ENCODE measurements around the gene DLK2. TPM values are rescaled to one million over a fixed set of nuclear protein-coding genes. Genes with fewer than 3 reads are reported as not detected.

DLK2 gene
- total and polyA plus RNA-seq, 2 donors (not counting 3 experiments of a cell fraction or from before 2014, with no cell fraction given): 0.36 TPM; not detected in 1

DNA sequence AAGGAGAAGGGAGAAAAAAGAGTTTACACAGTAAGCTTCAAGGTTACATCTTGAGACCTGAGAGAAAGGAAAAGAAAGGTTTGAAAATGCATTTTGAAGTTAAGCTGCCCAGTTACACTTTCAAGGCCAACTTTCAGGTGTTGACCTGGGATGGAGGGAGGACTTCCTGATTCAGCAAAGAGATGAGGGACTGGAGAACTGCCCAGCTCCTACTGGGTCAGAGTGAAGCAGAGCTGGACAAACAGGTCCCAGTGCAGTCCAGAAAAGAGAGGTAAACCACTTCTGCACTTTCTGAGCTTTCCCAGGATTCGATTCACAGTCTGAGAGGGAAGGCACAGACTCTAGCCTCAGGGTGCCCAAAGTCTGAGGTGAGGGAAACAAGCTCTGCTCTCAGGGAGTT, 16.1 kb upstream of the DLK2 start:
- Histone ChIP-seq H2AFZ (ENCODE audit: low read depth, low read length) (no peak overlapping the region), H3K79me2 (ENCODE audit: control insufficient read depth, insufficient read depth, low read length) (no peaks in the 10 kb centered on the region), H3K9me3 (replicated peaks; ENCODE audit: control insufficient read depth, insufficient read depth, low read length) (no peaks in the 10 kb centered on the region), H3K27me3 (ENCODE audit: control insufficient read depth in 2 of 2, insufficient read depth in 2 of 2, low read length in 2 of 2) (peaks cover 8% of the 10 kb centered on the region in 2 experiments), H3K36me3 (ENCODE audit: control insufficient read depth in 2 of 2, extremely low read depth in 1 of 2, insufficient read depth in 2 of 2, low read length in 2 of 2) (no peaks in the 10 kb centered on the region), H4K20me1 (replicated peaks; ENCODE audit: control insufficient read depth, extremely low read depth, insufficient read depth, low read length) (no peaks in the 10 kb centered on the region), H3K4me1 (ENCODE audit: control insufficient read depth, extremely low read depth, insufficient read depth, low read length) (no peaks in the 10 kb centered on the region), H3K27ac (ENCODE audit: insufficient read depth, low read depth, low read length) (no peak overlapping the region), H3K4me2 (ENCODE audit: insufficient read depth, low read length) (no peak overlapping the region), H3K4me3 (replicated peaks in 1 of 3; ENCODE audit: insufficient read depth in 1 of 3, low read depth in 1 of 3, low read length in 3 of 3) (no peak overlapping the region), H3K9me1 (replicated peaks; ENCODE audit: control insufficient read depth, extremely low read depth, insufficient read depth, low read length) (no peaks in the 10 kb centered on the region), H3K9ac (replicated peaks; ENCODE audit: extremely low read depth, insufficient read depth, low read length) (no peak overlapping the region)
- no peak for DNase-seq (ENCODE audit: low read depth, low spot score)
- ChIA-PET CTCF (interaction anchor here (0.7 to 1.5 kb wide), 4 partner anchors 13 to 35 kb away, joined by 3 to 8 read pairs (median 4); no protein-coding TSS in a partner anchor), POLR2A (no interaction called here)
- no peak for FAIRE-seq
- BruUV-seq (replicated peaks): no TSS peak
- dilution Hi-C loops (cut with MboI; ENCODE audit: extremely low pct_ligation_motif_present, low sequenced_read_pairs) (no loop called here), intact Hi-C loops (cut with micrococcal nuclease) (no loop called here)
- no peak for TF ChIP-seq EZH2 (IDR thresholded peaks at IDR 0.05; ENCODE audit: borderline replicate concordance, low read depth, low read length, severe bottlenecking)
- TF ChIP-seq JUN (IDR thresholded peaks at IDR 0.05; ENCODE audit: borderline replicate concordance, insufficient read depth, insufficient read length, low read depth): no peak
- TF ChIP-seq MYC (IDR thresholded peaks at IDR 0.05; ENCODE audit: low read depth, low read length): no peak
- TF ChIP-seq FOS (IDR thresholded peaks at IDR 0.05; ENCODE audit: borderline replicate concordance, insufficient read depth, low read length): no peak
- no peak for TF ChIP-seq POLR2AphosphoS5 (IDR thresholded peaks at IDR 0.05; ENCODE audit: insufficient read depth, low read depth, low read length)
- no peak for TF ChIP-seq GATA2 (IDR thresholded peaks at IDR 0.05; ENCODE audit: insufficient read depth, insufficient read length, low read depth, low read length)
- TF ChIP-seq, protein P1, sequence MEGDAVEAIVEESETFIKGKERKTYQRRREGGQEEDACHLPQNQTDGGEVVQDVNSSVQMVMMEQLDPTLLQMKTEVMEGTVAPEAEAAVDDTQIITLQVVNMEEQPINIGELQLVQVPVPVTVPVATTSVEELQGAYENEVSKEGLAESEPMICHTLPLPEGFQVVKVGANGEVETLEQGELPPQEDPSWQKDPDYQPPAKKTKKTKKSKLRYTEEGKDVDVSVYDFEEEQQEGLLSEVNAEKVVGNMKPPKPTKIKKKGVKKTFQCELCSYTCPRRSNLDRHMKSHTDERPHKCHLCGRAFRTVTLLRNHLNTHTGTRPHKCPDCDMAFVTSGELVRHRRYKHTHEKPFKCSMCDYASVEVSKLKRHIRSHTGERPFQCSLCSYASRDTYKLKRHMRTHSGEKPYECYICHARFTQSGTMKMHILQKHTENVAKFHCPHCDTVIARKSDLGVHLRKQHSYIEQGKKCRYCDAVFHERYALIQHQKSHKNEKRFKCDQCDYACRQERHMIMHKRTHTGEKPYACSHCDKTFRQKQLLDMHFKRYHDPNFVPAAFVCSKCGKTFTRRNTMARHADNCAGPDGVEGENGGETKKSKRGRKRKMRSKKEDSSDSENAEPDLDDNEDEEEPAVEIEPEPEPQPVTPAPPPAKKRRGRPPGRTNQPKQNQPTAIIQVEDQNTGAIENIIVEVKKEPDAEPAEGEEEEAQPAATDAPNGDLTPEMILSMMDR (IDR thresholded peaks at IDR 0.05; ENCODE audit: extremely low read depth in 1 of 2, insufficient read depth in 1 of 2, low read depth in 1 of 2, low read length in 2 of 2): no peak
- TF ChIP-seq, protein P2, sequence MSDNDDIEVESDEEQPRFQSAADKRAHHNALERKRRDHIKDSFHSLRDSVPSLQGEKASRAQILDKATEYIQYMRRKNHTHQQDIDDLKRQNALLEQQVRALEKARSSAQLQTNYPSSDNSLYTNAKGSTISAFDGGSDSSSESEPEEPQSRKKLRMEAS (IDR thresholded peaks at IDR 0.05; ENCODE audit: insufficient read depth, insufficient read length): no peak
- TF ChIP-seq POLR2A (IDR thresholded peaks at IDR 0.05; ENCODE audit: low read depth, low read length): no peak
